GF-D8 (cell line): Measurements from ENCODE around the gene LSM10.

Experiments used
- DNase-seq: peaks from one replicate; lab custom pipeline; 2025; lab: John Stamatoyannopoulos, UW

Gene LSM10

DNA sequence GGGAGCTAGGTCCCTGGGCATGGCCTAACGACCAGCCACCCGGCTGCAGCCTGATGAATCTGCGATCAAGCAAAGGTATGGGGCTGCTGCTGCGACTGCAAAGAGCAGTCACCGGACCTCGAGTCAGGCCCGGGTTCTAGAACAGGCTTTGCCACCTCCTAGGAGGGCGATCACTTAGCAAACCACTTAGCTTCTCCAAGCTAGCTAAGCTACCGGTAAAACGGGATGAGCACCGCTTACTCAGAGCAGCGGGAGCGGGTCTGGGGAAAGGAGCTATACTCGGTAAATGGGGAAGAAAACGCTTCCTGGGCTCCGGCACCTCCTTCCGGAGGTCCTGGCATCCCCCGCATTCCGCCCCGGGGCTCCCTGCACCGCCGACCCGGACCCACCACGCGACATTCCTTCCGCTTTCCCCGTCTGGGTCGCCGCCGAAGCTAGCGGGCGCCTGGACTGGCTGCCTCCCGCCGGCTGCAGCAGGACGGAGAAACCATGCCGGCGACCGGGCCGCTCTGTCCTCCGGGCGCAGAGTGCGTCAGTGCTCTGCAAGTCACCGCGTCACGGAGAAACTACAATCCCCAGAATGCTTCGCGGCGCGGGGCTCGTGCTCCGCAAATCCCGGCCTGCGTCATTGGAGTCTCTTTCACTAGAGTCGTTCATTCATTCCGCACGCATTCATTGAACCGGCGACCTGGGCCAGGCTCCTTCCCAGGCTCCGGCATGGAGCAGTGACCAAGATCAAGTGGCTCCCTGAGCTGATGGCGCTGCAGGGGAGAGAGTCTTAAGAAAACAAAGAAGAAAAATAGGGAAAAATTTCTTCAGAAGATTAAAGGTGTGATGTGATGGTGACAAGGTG lies at the start of gene LSM10:
Gene LSM10, minus strand, starts transcription at position 531 of the 853 bp plus-strand sequence. CDS start 3,779 bp downstream, outside the sequence.
- peak; percentile 68 for DNase-seq

DNA sequence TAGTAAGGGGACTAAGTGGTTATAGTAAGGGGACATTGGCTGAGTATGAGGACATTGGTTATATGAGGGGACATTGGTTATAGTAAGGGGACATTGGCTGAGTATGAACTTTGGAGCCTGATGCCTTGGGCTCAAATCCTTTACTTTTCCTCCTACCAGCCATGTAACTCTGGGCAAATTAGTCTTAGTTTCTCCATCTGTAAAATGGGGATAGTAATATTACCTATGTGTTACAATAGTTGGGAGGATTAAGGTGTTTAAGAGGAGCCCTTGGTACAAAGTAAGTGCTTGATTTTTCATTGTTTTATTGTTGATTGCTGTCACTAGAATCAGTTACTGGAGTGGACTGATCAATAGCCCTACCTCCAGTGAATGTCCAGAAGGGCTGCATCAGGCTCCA lies 49.7 kb upstream of the LSM10 start:
- DNase-seq: no peak

DNA sequence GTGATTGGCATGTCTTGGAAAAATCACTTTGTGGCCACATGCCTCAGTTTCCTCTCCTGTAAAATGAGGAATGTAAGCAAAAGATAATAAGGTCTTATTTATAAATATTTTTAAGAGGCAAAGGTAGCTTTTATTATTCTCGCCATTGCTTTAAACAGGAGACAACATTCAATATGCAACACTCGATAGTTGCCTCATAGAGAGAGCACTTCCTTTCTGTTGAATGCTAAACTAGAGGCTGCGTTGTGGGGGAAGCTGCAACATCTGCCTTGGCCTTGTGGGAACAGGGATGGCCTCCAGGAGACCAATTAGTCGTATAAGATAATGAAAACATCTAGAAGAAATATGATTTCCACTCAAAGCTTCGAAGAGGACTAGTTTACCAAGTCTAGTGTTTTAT lies 49.0 kb upstream of the LSM10 start:
- DNase-seq: peak; percentile 68

DNA sequence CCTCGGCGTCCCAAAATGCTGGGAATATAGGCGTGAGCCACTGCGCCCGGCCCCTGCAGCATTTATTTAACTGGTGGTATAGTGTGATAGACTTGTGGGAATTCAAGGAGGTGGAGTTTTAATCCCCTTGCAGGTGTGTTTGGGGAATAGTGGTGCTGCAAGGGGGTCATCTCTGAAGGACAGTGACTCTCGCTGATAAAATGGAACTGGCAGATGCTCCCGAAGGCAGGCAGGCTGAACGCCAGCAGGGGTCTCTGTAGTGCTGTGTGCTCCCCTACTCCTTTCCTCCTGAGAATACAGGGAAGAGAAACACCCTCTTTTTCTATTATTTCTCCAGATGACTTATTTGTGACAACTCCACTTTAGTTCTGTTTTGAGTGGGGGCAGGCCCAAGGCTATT lies 48.6 kb upstream of the LSM10 start:
- DNase-seq: peak; percentile 77

DNA sequence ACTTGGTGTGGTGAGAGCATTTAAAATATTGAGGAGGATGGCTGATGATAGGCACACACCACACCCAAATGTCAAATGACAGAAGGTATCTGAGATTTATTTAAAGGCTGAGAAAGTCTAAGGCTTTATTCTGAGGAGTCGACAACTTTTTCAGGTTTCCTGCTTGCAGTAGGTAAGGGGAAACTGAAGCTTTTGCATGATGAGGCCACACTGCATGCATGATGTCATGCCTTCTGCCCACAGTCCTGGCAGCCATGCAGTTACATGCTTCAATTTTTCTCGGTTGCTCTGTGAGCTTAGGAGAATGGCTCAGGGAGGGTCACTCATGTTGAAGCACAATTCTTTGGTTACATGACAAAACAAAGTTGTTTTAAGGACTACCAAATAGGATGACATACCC lies 45.6 kb upstream of the LSM10 start:
- no peak for DNase-seq

DNA sequence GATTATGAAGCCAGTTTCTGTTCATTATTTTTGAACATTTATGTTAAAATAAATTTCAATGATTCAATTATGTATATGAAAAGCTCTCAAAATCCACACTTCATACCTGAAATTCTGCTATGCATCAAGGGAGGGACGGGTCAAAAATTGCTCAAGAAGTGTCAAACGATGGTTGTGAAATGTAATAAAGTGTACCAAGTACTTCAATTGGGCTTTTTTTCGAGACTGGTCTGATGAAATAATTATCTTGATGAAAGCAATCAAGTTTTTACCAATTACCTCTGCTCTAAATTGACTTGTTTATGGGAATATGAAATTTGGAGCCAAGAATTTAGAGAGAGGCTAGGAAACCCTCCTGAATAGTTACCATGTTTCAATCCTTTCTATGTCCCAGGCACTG lies 44.6 kb upstream of the LSM10 start:
- DNase-seq: no peak

DNA sequence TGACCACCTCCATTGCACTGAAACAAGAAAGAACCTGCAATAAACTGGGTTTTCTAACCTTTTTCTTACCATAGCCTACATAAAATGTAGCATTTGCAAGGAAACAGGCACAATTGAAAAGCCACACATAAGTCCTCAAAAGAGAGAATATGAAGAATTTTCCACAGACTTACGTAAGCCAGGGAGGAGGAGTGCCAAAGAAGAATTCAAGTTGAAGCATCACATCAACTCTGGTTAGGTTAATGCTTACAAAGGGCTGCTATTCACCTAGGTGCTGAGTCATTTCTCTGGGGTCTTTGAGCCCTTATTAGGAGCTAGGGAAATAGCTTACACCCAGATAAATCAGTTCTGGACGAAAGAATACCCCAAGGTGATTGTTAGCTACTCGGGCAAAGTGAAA lies 42.9 kb upstream of the LSM10 start:
- DNase-seq: no peak

DNA sequence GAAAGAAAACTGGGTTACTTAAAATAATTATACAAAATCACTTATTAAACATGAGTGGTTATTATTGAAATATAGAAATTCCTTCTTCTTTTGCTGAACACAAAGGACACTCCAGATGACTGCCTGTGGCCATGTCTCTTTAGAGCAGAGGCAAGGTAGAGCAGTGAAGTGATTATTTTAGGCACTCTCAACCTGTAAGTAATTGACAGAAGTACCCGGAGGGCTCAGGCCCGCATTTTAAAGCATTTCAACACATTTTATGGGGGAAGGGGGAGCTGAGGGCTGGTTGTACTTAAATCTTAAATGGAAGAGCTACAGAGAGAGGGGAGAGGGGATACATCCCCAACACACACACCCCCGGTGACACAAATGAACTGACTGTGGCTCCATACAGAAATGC lies 42.3 kb upstream of the LSM10 start:
- DNase-seq: no peak

DNA sequence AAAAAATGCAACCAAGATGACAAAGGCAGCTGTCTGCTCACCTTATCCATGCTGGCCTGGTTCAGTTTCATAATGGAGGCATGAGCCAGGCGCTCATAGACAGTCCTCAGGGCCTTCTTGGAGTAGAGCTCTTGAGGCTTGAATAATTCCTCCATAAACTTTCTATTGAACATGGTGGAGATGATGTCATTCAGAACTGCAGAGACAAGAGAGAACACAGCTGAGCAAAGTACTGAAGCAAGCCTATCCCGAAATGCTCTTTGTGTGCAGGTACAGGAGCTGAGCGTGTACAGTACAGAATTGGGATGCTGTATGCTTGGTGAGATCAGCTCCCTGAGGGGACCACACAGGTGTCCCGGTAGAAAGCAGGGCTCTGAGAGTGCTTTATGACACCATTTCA lies 41.0 kb upstream of the LSM10 start:
- DNase-seq: no peak

DNA sequence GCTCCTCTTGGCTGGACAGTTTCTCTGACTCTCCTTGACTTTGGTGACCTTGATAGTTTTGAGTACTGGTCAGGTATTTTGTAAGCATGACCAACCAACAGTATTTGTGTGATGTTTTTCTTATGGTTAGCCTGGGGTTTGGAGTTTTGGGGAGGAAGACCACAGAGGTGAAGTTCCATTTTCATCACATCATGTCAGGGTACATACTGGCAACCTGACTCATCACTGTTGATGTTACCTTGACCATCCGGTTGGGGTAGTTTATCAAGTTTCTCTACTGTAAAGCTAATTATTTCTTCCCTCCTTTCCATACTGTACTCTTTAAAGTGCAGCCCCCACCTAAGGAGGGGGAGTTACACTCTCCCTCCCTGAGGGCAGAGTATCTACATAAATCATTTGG lies 39.1 kb upstream of the LSM10 start:
- DNase-seq: no peak

DNA sequence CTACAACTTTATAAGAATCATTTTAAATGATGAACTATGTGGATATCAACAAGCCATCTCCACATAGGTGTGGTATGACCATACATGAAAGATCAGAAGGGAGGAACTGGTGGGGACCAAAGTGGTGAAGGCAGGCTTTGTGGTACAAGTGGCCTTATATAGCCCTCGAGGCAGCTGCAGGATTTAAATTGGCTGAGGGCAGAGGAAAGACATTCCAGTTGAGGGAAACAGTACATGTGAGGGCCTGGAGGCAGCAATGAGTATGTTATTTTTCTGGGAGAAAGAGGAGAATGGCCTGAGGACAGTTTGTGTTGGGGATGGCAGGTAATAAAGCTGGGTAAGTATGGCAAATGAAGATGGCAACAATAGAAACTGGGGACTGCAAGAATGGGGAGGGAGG lies 35.4 kb upstream of the LSM10 start:
- no peak for DNase-seq

DNA sequence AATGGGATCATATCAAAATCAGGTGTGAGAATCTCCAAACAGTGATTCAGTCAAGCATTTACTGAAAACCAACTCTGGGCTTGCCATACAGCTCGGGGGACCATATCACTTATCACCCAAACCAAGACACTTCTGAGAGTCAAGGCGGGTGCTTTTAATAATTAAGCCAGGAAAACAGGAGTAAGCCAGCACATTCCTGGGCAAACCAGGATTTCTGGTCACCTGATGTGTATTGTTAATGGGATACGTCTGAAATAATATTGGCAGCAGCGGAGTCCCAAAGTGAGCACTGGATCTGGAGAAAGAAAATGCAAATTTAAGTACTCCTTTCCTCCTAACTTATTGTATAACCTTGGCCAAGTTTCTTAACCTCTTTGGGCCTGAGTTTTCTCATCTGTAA lies 34.9 kb upstream of the LSM10 start:
- no peak for DNase-seq

DNA sequence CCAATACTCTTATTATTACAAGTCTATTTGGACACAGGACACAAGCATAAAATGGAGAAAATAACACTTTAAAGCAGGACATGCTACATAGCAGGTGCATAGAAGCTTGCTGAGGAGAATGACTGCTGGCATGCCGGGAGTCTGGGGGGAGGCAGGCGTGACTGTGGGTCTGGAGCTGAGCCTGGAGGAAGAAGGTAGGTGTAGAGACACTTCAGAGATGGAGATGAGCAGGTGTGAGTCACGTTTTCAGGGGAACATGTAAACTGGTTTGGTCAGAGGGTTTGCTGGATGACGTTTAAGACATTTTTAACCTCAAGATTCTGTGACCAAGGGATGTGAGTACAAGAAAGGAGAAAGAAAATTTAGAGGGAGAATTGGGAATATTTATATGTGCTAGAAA lies 28.1 kb upstream of the LSM10 start:
- no peak for DNase-seq

DNA sequence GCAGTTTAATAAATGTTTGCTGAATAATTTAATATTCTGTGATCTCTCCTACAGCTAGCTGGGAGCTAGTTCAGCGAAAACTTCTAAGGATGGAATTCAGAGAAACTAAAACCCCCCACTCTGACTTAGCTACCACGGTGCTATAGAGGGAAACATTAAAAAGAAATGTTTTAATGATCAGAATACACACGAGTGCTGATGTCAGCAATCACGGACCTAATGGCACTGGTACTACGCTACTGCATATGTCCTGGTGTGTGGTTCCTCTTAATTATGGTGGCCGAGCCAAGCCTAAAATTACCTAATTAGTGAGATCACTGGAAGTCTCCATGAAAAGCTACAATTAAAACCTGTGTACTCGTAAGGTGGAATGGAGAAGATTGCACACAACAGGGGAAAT lies 23.9 kb upstream of the LSM10 start:
- DNase-seq: no peak

DNA sequence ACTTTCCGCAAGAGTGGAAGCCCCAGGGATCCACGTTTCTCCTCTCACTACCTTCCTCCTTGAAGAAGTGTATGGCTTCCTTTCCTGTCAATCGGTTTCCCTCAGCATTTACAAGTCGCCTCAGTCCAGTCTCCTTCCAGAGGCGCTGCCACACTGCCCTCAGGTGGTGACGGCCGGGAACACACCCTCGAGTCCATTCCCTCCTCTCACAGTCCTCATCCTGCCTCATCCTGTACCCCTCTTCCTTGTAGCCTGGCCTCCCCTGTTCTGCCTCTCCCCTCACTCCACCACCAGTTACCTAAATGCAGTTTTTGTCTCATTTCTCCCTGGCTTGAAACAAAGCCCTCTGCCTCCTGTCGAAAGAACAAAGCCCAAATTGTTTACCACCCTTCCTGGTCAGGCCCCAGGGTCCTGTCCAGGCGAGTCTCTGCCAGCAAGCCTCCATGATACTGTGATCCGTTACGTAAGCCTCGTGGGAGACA lies 23.2 kb upstream of the LSM10 start:
- DNase-seq: peak; percentile 80

DNA sequence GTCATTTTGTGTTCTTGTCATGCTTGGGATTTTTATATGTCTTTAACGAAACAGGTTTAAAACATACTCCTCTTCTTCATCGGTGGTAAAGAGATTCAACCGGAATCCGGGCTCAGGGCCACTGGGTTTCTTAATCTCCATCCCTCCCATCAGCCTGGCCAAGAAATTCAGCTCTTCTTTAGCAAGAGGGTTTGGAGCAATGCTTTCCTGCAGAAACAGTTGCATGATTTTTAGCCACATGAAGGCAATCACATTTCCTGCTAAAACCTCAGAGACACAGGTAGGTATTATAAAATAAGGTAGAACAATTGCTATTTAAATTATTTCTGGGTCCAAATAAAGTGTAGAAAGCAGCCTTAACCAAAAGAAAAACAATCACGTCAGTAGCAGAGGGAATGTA lies 22.7 kb upstream of the LSM10 start:
- peak; percentile 64 for DNase-seq

DNA sequence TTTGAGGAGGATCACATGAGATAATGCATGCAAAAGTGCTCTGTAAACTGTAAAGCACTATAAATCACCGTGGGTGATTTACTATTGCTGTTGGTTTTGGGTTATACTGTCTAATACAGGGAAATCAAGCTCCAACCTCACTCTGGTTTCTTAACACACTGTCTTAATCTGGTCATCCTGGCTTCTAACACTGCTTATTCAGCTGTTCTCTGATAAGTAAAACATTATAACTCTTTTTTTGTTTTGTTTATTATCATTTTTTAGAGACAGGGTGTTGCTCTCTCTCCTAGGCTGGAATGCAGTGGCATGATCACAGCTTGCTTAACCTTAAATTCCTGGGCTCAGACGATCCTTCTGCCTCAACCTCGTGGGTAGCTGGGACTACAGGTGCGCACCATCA lies 21.9 kb upstream of the LSM10 start:
- no peak for DNase-seq

DNA sequence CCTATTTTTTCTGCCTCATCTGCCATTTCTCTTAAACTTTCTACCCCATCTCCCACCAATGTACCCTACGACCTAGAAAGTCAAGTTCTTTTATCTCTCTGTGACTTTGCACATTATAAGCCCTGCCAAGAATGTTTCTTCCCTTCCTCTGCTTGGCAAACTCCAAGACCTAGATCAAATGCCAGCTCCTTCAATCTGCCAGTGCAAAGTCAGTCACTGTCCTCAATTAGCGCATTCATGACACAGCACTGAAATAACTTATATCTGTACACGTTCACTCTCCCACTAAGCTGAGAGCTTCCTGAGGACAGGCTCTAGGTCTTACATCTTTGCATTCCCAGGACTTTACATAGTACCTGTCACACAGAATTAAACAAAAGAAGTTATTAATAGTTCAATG lies 21.4 kb upstream of the LSM10 start:
- DNase-seq: no peak

DNA sequence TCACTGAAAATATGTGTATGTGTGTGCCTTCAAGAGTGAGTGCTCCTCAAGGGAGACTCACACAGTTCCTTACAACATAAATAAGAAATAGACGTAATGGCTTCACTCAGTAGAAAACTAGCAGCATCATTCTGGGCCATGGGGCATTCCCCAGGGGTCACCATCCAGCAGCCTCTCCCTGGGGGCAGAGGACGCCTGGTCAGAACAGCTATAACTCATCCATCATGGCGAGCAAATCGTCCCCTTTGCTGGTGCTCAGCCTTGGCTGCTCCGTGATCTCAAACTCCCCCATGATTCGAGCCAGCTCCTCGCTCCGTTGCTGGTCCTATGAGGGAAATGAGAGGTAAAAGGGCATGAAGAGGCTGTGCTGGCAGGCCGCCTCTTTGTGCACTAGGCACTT lies 20.2 kb upstream of the LSM10 start:
- no peak for DNase-seq

DNA sequence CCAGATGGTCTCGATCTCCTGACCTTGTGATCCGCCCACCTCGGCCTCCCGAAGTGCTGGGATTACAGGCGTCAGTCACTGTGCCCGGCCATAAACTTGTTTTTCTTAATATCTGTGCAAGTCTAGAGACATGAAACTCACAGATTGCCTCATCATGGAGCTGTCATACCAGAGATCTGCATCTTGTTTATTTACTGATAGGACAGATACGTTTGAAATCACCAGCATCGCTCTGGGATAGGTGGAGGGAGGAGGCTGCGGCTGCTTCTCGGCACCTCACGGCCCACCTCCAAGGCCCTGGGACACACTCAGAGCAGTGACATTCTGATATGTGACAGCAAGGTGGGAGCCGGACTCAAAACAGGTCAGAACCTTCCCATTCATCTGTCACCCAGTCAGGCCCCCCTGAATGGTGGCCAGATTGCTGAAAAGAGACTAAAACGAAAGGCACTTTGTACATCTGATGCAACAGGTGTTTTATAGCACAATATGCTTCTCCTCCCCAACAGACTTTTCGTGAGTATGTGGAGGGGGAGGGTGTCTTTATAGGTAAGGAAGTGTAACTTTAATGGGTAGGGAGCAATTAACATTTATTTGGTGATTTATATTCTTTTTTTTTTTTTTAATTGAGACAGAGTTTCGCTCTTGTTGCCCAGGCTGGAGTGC lies 18.1 kb upstream of the LSM10 start:
- no peak for DNase-seq

DNA sequence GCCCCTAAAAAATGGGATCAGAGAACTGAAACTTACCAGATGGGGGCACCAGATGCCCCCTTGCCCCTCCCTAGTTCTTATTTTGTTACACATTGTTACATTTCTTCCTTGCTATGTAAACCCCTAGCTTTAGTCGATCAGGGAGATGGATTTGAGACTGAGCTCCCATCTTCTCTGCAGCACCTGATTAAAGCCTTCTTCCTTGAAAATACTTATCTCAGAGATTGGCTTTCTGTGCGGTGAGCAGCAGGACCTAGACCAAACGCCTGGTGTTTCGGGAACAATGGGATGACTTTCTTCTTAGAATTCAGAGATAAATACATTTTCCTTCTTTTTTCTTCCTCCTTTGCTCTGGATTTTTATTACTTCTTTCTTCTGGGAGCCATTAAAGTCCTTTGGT lies 16.7 kb upstream of the LSM10 start:
- no peak for DNase-seq

DNA sequence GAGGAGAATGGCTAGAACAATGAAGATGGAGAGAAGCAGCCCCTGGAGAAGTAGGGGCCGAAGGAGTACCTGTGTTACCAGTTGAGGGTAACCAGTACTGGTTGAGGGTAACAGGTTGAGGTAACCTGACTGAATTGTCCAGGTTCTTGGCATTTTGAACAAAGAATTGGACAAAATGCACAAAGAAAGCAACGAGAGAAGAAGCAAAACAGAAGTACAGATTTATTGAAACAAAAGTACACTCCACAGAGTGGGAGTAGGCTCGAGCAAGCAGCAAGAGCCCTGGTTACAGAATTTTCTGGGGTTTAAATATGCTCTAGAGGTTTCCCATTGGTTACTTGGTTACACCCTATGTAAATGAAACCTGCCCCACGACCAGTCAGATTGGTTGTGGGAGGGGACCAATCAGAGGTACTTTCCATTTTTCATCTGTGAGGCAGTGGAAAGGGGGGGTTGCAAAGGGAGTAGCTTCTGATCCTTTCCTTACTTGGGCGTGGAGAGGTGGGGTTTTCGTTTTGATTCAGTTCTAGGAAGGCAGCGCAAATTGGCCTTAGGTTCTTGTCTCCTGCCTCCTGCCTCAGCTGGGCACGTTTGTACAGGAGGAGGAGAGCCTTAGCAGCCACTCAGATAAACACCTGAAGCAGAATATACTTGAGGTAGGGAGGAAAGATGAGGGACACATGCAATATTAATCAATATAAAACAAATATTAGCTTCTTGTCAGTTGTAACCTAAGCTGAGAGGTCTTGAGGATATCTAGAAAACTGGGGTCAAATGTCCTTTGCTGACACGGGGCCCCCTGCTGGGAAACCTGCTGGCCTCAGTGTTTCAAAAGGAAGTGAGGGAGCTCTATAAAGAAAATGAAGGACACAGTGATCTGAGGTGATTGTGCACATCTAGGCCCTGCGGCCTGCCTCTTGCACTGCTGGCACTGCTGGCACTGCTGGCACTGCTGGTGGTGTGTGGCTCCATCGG lies 14.3 kb upstream of the LSM10 start:
- no peak for DNase-seq
